ENCODE measurements around the gene CREB3L2. TPM values are rescaled to one million over a fixed set of nuclear protein-coding genes. Genes with fewer than 3 reads are reported as not detected.
A peak's percentile ranks its signal among the peaks of the same experiment; 100 is the strongest.

Gene CREB3L2
- total RNA-seq, 4 donors from 2014 or later, result 33.1 to 59.1 (median 43.3) TPM

- no peak for TF ChIP-seq POLR2A (IDR thresholded peaks at IDR 0.05)
- TF ChIP-seq EP300 (IDR thresholded peaks at IDR 0.05), result no peak
- TF ChIP-seq, protein P1, sequence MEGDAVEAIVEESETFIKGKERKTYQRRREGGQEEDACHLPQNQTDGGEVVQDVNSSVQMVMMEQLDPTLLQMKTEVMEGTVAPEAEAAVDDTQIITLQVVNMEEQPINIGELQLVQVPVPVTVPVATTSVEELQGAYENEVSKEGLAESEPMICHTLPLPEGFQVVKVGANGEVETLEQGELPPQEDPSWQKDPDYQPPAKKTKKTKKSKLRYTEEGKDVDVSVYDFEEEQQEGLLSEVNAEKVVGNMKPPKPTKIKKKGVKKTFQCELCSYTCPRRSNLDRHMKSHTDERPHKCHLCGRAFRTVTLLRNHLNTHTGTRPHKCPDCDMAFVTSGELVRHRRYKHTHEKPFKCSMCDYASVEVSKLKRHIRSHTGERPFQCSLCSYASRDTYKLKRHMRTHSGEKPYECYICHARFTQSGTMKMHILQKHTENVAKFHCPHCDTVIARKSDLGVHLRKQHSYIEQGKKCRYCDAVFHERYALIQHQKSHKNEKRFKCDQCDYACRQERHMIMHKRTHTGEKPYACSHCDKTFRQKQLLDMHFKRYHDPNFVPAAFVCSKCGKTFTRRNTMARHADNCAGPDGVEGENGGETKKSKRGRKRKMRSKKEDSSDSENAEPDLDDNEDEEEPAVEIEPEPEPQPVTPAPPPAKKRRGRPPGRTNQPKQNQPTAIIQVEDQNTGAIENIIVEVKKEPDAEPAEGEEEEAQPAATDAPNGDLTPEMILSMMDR (IDR thresholded peaks at IDR 0.05), result no peak
- no peak for TF ChIP-seq POLR2AphosphoS5 (IDR thresholded peaks at IDR 0.05)
- H3K9me3 ChIP-seq, result no peaks in the 10 kb centered on the region
- H3K4me3 ChIP-seq, result no peak overlapping the region
- no peaks in the 10 kb centered on the region for H3K36me3 ChIP-seq
- no peak for ATAC-seq
- WGBS, 2 donors (ENCODE audit: low coverage in 1 of 2), result 73 to 75% methylated on average over 1 to 7 of the region's 7 CpGs
- H3K4me1 ChIP-seq, result peaks cover 34 to 76% (median 49%) of the 10 kb centered on the region in 3 donors
- no peaks in the 10 kb centered on the region for H3K27me3 ChIP-seq
- peak overlapping the region; percentile 11 to 83 (median 74) for H3K27ac ChIP-seq
These were observed 65.9 kb downstream of the CREB3L2 start for GRCh38 chr7:137935884-137936508.

GRCh38 chr7:137934941-137935883, 66.7 kb downstream of the CREB3L2 start:
- Histone ChIP-seq H3K4me1 (peaks cover 27 to 76% (median 51%) of the 10 kb centered on the region in 3 donors), H3K4me3 (no peak overlapping the region), H3K27me3 (no peaks in the 10 kb centered on the region), H3K9me3 (no peaks in the 10 kb centered on the region), H3K36me3 (no peaks in the 10 kb centered on the region), H3K27ac (peak overlapping the region in 2 of 4 donors; percentile 66 to 82)
- 68 to 71% methylated on average over 5 to 8 of the region's 8 CpGs for WGBS, 2 donors (ENCODE audit: low coverage in 1 of 2)
- TF ChIP-seq POLR2AphosphoS5 (IDR thresholded peaks at IDR 0.05), result no peak
- no peak for TF ChIP-seq EP300 (IDR thresholded peaks at IDR 0.05)
- TF ChIP-seq, protein P1 (IDR thresholded peaks at IDR 0.05), result no peak
- TF ChIP-seq POLR2A (IDR thresholded peaks at IDR 0.05), result no peak
- no peak for ATAC-seq

GRCh38 chr7:137934176-137934826, 67.6 kb downstream of the CREB3L2 start:
- no peak for ATAC-seq
- H3K27me3 ChIP-seq, result no peaks in the 10 kb centered on the region
- WGBS, 2 donors (ENCODE audit: low coverage in 1 of 2), result 72 to 78% methylated on average over 4 of the region's 4 CpGs
- no peaks in the 10 kb centered on the region for H3K9me3 ChIP-seq
- H3K4me3 ChIP-seq, result no peak overlapping the region
- H3K36me3 ChIP-seq, result no peaks in the 10 kb centered on the region
- TF ChIP-seq EP300 (IDR thresholded peaks at IDR 0.05) (no peak), POLR2A (IDR thresholded peaks at IDR 0.05) (no peak), POLR2AphosphoS5 (IDR thresholded peaks at IDR 0.05) (no peak)
- TF ChIP-seq, protein P1 (IDR thresholded peaks at IDR 0.05), result no peak
- H3K4me1 ChIP-seq, result peaks cover 25 to 71% (median 49%) of the 10 kb centered on the region in 3 donors
- H3K27ac ChIP-seq, result peak overlapping the region in 3 of 4 donors; percentile 8 to 82 (median 66)

- Histone ChIP-seq H3K36me3 (peaks cover 0 to under 1% of the 10 kb centered on the region in 2 donors), H3K27me3 (no peaks in the 10 kb centered on the region), H3K4me3 (no peak overlapping the region), H3K27ac (peak overlapping the region; percentile 60 to 82 (median 66)), H3K9me3 (no peaks in the 10 kb centered on the region), H3K4me1 (peaks cover 25 to 70% (median 49%) of the 10 kb centered on the region in 3 donors)
- WGBS, 2 donors (ENCODE audit: low coverage in 1 of 2), result 33 to 58% methylated on average over 9 to 11 of the region's 11 CpGs
- ATAC-seq, result peak; percentile 67
- TF ChIP-seq POLR2A (IDR thresholded peaks at IDR 0.05) (no peak), POLR2AphosphoS5 (IDR thresholded peaks at IDR 0.05) (peak; percentile 60)
These were observed 68.4 kb downstream of the CREB3L2 start for GRCh38 chr7:137933270-137934017.
